Measurements from ENCODE around the gene EDN3.

The EDN3 gene

GRCh38 chr20:59316911-59317731 lies 16.7 kb downstream of the EDN3 start:
- DNase-seq (ENCODE audit: low spot score in 2 of 2) (no peak), ATAC-seq (replicated peaks; ENCODE audit: extremely low read depth, poor library complexity, severe bottlenecking) (no peak)
- Mint-ChIP-seq H3K36me3 (ENCODE audit: insufficient read depth) (no peaks in the 10 kb centered on the region), H3K27ac (ENCODE audit: low read depth) (no peak overlapping the region), H3K4me3 (no peak overlapping the region), H3K4me1 (no peaks in the 10 kb centered on the region), H3K9me3 (no peaks in the 10 kb centered on the region), H3K27me3 (peaks cover 37% of the 10 kb centered on the region)

DNA sequence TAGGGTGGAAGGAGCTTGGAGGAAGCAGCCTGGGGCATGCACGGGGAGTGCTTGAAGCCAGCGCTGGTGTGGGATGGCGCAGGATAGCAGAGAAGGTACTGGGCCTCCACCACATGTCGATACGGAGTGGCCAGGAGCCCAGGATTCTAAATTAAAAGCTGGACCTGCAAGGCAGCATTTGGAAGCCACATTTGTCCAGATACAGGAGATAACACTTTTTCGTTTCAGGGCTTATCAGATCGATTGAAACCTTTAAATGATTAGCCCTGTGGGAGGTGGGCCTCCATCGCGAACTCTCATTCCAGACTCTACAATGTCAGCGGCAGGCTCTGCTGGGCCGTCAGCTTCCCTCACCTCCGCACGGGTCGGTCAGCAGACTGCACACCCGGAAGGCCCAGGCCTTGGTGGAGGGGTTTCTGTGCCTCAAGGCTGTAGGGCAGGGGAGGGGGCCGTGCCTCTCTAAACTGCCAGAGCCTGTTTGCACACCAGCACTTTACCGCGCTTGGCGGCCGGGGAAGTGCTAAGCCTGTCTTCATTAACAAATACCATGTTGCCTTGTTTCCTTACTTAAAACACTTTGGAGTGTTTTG lies 17.9 kb downstream of the EDN3 start:
- DNase-seq (ENCODE audit: low spot score in 2 of 2): no peak
- no peaks in the 10 kb centered on the region for H3K9me3 Mint-ChIP-seq
- H3K4me3 Mint-ChIP-seq: no peak overlapping the region
- peaks cover 38% of the 10 kb centered on the region for H3K27me3 Mint-ChIP-seq
- no peak for ATAC-seq (replicated peaks; ENCODE audit: extremely low read depth, poor library complexity, severe bottlenecking)
- no peaks in the 10 kb centered on the region for H3K36me3 Mint-ChIP-seq (ENCODE audit: insufficient read depth)
- H3K4me1 Mint-ChIP-seq: no peaks in the 10 kb centered on the region
- H3K27ac Mint-ChIP-seq (ENCODE audit: low read depth): no peak overlapping the region

- Mint-ChIP-seq H3K9me3 (no peaks in the 10 kb centered on the region), H3K27ac (ENCODE audit: low read depth) (no peak overlapping the region), H3K4me1 (no peaks in the 10 kb centered on the region), H3K36me3 (ENCODE audit: insufficient read depth) (no peaks in the 10 kb centered on the region), H3K27me3 (peaks cover 33% of the 10 kb centered on the region), H3K4me3 (no peak overlapping the region)
- DNase-seq (ENCODE audit: low spot score in 2 of 2) (no peak), ATAC-seq (replicated peaks; ENCODE audit: extremely low read depth, poor library complexity, severe bottlenecking) (no peak)
These were observed 18.4 kb downstream of the EDN3 start for GRCh38 chr20:59318803-59319202.

DNA sequence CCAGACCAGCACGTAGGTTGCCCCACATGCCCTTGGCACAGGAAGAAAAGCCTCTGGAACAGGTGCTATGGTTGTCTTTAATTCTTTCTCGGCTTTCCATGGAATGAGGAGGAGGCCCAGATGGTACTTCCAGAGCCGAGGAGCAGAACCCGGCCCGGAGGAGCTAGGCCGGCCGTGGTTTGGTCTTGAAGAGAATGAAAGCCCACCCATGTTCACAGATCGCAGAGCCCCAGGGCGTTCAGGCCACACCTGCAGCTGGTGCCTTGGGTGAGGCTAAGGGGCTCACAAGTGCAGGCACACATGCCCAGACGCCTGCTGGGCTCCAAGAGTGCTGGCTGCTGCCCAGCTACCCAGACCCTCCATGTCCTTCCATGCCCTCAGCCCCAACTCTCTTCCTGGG lies 20.0 kb downstream of the EDN3 start:
- H3K4me3 Mint-ChIP-seq: no peak overlapping the region
- DNase-seq (ENCODE audit: low spot score in 2 of 2) (no peak), ATAC-seq (replicated peaks; ENCODE audit: extremely low read depth, poor library complexity, severe bottlenecking) (no peak)
- H3K27me3 Mint-ChIP-seq: peaks cover 27% of the 10 kb centered on the region
- H3K36me3 Mint-ChIP-seq (ENCODE audit: insufficient read depth): no peaks in the 10 kb centered on the region
- no peaks in the 10 kb centered on the region for H3K9me3 Mint-ChIP-seq
- no peak overlapping the region for H3K27ac Mint-ChIP-seq (ENCODE audit: low read depth)
- no peaks in the 10 kb centered on the region for H3K4me1 Mint-ChIP-seq

DNA sequence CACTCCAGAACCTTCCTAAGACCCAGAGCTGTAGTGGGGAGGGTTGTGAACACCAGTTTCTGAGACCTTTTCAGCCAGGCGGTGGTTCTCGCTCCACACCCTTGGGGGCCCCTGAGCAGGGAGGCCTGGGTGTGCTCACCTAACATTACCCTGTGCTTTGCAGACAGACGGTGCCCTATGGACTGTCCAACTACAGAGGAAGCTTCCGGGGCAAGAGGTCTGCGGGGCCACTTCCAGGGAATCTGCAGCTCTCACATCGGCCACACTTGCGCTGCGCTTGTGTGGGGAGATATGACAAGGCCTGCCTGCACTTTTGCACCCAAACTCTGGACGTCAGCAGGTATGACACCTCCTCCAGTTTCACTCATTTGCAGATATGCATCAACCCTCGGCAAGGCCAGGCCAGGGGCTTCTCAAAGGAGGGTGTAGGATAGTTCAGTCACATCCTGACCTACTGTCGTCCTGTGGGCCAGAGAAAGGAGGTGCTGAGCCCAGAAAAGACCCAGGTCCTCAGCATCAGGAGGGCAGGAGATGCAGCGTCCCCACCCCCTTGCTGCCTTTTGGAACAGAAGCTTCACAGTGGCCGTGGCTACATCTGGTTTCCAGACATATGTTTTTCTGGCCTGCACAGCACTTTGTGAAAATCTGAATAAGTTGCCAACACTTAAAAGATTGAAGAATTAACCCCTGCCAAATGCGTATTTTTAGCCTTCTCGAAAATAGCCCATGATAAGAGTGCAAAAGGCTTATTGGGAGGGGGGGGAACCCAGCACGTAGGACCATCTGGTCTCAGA lies 20.6 kb downstream of the EDN3 start:
- ATAC-seq (replicated peaks; ENCODE audit: extremely low read depth, poor library complexity, severe bottlenecking) (no peak), DNase-seq (ENCODE audit: low spot score in 2 of 2) (no peak)
- Mint-ChIP-seq H3K36me3 (ENCODE audit: insufficient read depth) (no peaks in the 10 kb centered on the region), H3K4me1 (no peaks in the 10 kb centered on the region), H3K9me3 (no peaks in the 10 kb centered on the region), H3K27me3 (peaks cover 33% of the 10 kb centered on the region), H3K27ac (ENCODE audit: low read depth) (no peak overlapping the region), H3K4me3 (no peak overlapping the region)

DNA sequence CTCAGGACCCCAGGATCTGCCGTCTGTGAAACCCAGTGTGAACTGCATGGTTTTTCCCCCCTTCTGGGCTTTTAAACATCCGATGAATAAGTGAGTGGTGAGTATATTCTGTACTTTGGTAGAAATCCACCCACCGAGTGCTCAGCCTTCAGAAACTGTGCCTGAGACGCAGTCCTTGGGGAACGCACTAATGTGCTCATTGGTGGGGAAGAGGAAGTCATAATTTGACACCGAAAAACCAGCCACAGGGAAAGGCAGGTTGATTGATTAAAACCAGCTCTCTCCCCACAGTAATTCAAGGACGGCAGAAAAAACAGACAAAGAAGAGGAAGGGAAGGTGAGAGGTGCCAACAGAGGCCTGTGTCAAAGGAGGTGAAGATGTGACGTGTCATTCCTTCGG lies 21.7 kb downstream of the EDN3 start:
- ATAC-seq (replicated peaks; ENCODE audit: extremely low read depth, poor library complexity, severe bottlenecking) (no peak), DNase-seq (ENCODE audit: low spot score in 2 of 2) (no peak)
- no peak overlapping the region for H3K4me3 Mint-ChIP-seq
- no peaks in the 10 kb centered on the region for H3K9me3 Mint-ChIP-seq
- no peak overlapping the region for H3K27ac Mint-ChIP-seq (ENCODE audit: low read depth)
- H3K36me3 Mint-ChIP-seq (ENCODE audit: insufficient read depth): no peaks in the 10 kb centered on the region
- H3K27me3 Mint-ChIP-seq: peaks cover 35% of the 10 kb centered on the region
- H3K4me1 Mint-ChIP-seq: no peaks in the 10 kb centered on the region

DNA sequence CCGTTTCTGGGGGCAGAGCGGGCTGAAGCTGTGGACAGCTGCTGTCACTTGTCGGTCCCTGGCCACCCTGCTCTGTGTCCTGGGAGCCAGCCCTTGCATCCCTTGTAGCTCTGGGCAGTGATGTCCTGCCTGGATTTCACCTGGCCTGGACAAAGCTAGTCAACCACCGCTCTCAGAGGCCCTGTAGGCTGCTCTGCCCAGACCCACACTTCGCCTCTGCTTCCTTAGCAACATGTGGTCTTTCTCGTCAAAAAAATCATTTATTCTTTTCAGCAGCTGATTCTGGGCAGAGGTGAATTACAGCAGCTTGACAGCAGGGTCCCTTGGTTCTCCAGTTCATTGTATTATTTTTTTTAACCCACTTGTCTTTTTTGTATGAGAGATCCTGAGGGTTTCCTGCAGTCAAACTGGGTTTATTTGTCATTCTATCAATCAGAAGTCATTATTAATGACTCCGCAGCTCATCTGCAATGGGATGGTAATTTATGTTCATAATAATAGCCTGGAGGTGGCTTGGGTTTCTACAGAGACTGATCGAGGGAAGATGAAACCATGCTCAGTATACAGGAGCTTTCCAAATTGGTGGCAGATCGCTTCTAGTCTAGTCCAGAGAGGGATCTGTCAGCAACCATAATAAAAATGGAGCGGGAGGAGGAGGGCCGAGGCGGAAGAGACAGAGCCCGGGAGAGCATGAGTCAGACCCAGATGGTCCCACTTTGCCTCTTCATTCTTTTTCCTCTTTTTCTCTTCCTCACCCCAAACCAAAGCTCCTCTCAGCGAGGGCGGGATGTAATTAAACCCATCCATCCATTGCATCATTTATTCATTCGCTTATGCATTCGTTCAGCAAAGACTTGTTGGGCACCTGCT lies 22.4 kb downstream of the EDN3 start:
- H3K27ac Mint-ChIP-seq (ENCODE audit: low read depth): no peak overlapping the region
- H3K9me3 Mint-ChIP-seq: no peaks in the 10 kb centered on the region
- no peaks in the 10 kb centered on the region for H3K36me3 Mint-ChIP-seq (ENCODE audit: insufficient read depth)
- no peak for ATAC-seq (replicated peaks; ENCODE audit: extremely low read depth, poor library complexity, severe bottlenecking)
- no peaks in the 10 kb centered on the region for H3K4me1 Mint-ChIP-seq
- DNase-seq (ENCODE audit: low spot score in 2 of 2): no peak
- no peak overlapping the region for H3K4me3 Mint-ChIP-seq
- peaks cover 41% of the 10 kb centered on the region for H3K27me3 Mint-ChIP-seq

- DNase-seq (ENCODE audit: low spot score in 2 of 2) (no peak), ATAC-seq (replicated peaks; ENCODE audit: extremely low read depth, poor library complexity, severe bottlenecking) (no peak)
- H3K4me3 Mint-ChIP-seq: no peak overlapping the region
- H3K27ac Mint-ChIP-seq (ENCODE audit: low read depth): no peak overlapping the region
- no peaks in the 10 kb centered on the region for H3K36me3 Mint-ChIP-seq (ENCODE audit: insufficient read depth)
- H3K4me1 Mint-ChIP-seq: no peaks in the 10 kb centered on the region
- H3K27me3 Mint-ChIP-seq: peaks cover 50% of the 10 kb centered on the region
- no peaks in the 10 kb centered on the region for H3K9me3 Mint-ChIP-seq
These were observed 23.3 kb downstream of the EDN3 start for GRCh38 chr20:59323731-59324130.

- no peak for DNase-seq (ENCODE audit: low spot score in 2 of 2)
- no peak for ATAC-seq (replicated peaks; ENCODE audit: extremely low read depth, poor library complexity, severe bottlenecking)
- Mint-ChIP-seq H3K4me1 (no peaks in the 10 kb centered on the region), H3K9me3 (no peaks in the 10 kb centered on the region), H3K27me3 (peaks cover 59% of the 10 kb centered on the region), H3K36me3 (ENCODE audit: insufficient read depth) (no peaks in the 10 kb centered on the region), H3K4me3 (no peak overlapping the region), H3K27ac (ENCODE audit: low read depth) (no peak overlapping the region)
These were observed 24.2 kb downstream of the EDN3 start for GRCh38 chr20:59324521-59325141.

GRCh38 chr20:59325142-59325523 lies 24.7 kb downstream of the EDN3 start:
- Mint-ChIP-seq H3K4me3 (no peak overlapping the region), H3K27ac (ENCODE audit: low read depth) (no peak overlapping the region), H3K27me3 (peaks cover 62% of the 10 kb centered on the region), H3K36me3 (ENCODE audit: insufficient read depth) (no peaks in the 10 kb centered on the region), H3K4me1 (no peaks in the 10 kb centered on the region), H3K9me3 (no peaks in the 10 kb centered on the region)
- DNase-seq (ENCODE audit: low spot score in 2 of 2): no peak
- no peak for ATAC-seq (replicated peaks; ENCODE audit: extremely low read depth, poor library complexity, severe bottlenecking)

DNA sequence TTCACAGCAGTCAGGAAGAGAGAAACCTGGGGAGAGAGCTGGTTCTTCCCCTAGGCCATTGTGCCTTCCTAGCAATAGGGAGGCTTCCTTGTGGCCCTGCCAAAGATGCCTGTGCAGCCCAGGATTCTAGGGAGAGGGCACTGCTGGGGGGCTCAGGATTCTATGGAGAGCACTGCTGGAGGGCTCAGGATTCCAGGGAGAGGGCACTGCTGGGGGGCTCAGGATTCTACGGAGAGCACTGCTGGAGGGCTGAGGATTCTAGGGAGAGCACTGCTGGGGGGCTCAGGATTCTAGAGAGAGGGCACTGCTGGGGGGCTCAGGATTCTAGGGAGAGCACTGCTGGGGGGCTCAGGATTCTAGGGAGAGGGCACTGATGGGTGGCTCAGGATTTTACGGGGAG lies 25.8 kb downstream of the EDN3 start:
- H3K4me1 Mint-ChIP-seq: no peaks in the 10 kb centered on the region
- H3K4me3 Mint-ChIP-seq: no peak overlapping the region
- peak overlapping the region; percentile 80 for H3K27ac Mint-ChIP-seq (ENCODE audit: low read depth)
- DNase-seq (ENCODE audit: low spot score in 2 of 2) (no peak), ATAC-seq (replicated peaks; ENCODE audit: extremely low read depth, poor library complexity, severe bottlenecking) (no peak)
- peaks cover 69% of the 10 kb centered on the region for H3K27me3 Mint-ChIP-seq
- H3K36me3 Mint-ChIP-seq (ENCODE audit: insufficient read depth): no peaks in the 10 kb centered on the region
- H3K9me3 Mint-ChIP-seq: no peaks in the 10 kb centered on the region

GRCh38 chr20:59328071-59328470 lies 27.7 kb downstream of the EDN3 start:
- Mint-ChIP-seq H3K27me3 (peaks cover 65% of the 10 kb centered on the region), H3K9me3 (no peaks in the 10 kb centered on the region), H3K4me3 (no peak overlapping the region), H3K27ac (ENCODE audit: low read depth) (no peak overlapping the region), H3K36me3 (ENCODE audit: insufficient read depth) (no peaks in the 10 kb centered on the region), H3K4me1 (no peaks in the 10 kb centered on the region)
- ATAC-seq (replicated peaks; ENCODE audit: extremely low read depth, poor library complexity, severe bottlenecking): no peak
- no peak for DNase-seq (ENCODE audit: low spot score in 2 of 2)
